NCI-H2107 treated with DMSO at 0.1 percent for 48 hours (cell line): ENCODE results near the gene PTPRN2.
A peak's percentile ranks its signal among the peaks of the same experiment; 100 is the strongest.

ENCODE experiments used
- DNase-seq: peaks from one replicate; lab custom pipeline; 2025; ENCODE audit not compliant: unreplicated experiment; lab: John Stamatoyannopoulos, UW

PTPRN2 gene

DNA sequence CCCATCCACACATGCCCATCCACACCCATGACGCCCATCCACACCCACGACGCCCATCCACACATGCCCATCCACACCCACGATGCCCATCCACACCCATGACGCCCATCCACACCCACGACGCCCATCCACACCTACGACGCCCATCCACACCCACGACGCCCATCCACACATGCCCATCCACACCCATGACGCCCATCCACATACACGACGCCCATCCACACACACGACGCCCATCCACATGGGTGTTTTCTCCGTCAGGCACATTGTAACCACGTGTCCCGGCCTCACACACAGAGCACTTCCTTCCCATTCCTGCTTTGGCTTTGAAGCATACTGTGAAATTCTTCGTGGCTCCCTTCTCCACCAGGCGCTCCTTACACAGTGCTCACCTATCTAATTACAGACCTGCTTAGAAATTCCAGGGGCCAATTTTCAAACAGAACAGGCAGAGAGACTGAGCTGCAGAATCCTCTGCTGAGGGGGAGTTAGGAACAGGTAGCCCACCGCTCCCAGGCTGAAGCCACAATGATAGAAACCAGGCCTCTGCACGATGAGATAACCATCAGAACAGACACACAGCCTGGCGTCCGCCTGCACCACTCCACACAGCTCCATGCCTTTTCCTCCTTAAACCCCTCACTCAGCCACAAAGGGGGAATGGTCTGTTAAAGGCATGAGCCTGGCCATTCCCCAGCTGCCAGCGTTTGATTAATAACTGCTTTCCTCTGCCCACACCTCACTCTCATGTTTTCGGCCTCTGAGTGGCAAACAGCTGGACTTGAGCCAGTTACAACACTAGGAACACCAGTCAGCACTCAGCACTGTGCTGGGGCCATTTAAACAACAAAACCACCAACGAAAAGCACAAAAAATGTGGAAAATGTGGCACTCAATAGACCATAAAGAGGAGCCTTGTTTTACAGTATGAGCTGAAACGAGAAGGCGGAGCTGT lies 501.6 kb downstream of the PTPRN2 start:
- DNase-seq = no peak

DNA sequence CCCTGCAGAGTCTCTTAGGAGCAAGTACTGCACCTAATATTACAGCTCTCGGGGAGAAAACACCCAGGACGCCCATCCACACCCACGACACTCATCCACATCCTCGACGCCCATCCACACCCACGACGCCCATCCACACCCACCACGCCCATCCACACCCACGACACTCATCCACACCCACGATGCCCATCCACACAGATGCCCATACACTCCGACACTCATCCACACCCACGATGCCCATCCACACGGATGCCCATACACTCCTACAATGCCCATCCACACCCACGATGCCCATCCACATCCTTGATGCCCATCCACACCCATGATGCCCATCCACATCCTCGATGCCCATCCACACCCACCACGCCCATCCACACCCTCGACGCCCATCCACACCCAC lies 503.1 kb downstream of the PTPRN2 start:
- no peak for DNase-seq

DNA sequence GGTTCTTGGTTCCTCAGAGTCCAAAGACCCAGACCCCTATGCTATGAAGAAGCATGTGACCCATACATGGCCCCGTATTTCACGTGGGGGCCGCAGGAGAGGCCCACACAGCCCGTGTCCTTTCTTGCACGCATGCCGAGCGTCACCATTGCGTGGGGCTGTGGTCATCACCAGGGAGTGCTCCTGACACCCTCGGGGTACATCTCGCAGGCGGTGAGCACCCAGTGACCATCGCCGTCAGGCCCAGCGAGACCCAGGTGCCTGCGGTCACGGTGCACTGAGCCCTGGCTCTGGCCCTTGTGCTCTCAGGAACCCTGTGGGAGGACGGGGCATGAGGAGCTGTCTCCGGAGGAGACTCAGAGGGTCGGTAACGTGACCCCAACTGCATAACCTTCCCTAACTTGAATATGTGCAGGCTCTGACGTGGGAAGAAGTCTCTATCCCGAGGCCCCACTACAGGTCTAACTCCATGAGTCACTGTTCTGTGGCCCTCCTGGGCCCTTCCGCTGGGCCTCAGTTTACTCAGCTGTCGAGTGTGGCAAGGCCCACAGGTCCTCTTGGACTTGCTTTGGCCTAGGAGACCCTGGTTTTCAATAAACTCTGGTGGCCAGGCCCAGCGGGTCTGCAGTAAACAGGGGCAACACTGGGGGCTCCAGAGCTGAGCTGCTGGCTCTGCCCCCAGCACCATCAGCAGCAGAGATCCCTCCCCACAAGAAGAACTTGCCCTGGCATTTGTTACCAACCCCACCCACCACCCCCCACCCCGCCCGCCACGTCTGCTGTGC lies 503.9 kb downstream of the PTPRN2 start:
- no peak for DNase-seq

DNA sequence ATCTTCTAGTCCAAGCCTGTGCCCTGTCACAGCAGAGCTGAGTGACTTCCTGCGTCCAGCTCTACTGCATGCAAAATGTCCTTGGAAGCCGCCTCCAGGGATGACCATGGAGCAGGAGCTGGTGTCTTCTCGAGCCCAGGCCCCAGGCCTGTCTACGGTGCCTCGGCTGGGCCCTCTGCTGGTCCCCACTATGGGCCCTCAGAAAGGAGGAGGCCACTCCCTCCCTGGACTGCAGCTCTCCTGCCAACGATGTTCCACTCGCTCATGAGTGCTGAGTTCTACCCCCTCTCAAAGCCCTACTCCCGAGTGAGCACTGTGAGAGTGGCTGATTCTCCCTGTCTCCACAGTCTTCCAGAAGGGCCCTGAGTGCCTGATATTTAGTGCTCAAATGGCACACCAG lies 504.9 kb downstream of the PTPRN2 start:
- no peak for DNase-seq

DNA sequence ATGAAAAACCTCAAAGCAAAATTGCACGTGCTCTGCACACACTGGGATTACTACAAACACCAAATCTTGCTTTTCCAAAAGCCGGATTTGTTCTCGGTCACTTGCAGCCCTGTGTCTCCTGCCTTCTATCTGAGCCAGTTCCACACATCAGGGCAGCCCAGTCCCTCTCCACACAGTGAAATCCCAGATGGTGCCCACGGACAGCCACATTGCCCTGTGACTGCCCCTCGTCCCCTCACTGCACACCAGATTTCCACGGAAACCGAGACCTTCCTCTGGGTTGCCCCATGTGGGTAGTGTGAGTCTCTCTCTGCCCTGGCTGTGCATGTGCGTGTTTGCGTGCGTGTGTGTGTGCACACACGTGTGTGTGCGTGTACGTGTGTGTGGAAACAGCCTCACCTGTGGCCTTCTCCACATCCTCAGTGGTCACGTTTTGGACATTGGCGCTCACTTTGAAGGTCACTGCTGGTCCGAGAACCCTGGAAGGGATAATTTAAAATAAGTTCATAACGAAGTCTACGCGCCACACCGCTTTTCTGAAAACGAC lies 506.7 kb downstream of the PTPRN2 start:
- no peak for DNase-seq

DNA sequence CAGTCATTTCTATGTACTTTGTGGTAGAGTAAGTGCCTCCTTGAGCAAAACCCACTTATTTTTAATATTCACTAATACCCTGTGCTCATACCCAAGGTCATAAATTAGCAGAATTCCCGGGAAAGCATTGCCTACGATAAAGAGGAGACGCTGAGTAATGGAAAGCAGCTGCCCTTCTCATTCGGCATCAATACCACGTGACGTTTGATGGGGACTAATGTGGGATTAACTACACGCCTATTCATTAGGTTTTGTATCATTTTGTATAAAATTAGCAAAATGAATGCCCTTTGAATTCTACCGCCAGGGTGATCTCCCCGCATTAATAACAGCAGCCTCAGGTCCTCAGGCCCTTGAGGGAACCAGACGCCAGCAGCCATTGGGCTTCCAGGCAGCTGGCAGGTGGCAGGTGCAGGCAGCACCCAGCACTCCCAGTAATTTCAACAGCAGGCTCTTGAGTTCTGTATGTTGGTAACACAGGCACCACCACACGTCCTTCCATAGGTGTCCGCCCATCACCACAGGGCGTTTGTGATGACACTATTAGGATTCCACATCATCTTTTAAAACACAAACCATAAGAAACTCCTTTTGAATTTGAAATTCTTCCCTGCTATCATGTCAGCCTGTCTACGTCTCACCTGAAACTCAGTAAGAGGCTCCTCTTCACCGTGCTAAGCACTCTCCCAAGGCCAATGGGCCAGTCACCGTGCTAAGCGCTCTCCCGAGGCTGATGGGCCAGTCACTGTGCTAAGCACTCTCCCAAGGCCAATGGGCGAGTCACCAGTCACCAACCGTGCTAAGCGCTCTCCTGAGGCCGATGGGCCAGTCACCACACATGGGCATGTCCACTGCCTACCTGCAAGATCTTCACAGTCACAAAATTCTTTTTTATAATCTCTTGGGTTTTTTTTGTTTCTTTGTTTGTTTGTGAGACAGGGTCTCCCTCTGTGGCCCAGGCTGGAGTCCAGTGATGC lies 509.4 kb downstream of the PTPRN2 start:
- peak; percentile 93 for DNase-seq

DNA sequence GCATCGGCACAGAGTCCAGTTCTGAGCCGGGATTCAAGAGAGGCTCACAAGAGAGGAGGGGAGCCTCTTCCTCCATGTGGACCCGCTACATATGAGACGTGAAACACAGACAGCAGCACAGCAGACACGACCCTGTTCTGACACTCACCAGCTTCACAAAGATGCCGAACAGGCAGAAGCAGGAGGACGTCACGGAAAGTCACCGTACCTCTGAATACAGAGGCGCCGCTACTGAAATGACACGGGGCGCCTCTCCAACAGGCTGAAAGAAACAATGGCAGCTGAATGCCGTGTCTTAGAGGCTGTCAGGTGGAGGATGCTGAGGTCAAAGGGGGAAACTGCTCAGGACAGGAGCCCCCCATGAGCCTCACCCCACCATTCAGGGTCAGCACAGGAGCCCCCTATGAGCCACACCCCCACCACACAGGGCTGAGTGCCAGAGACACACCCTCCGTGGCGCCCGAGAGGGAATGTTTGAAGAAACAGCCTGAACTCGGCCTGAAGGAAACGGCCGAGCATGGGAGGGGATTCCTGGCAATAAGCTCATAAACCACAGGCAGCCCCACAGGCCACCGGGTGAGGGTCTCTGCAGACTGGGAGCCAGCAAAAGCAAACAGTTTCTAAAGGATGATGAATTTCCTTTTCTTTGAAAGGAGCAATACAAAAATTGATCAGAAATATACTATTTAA lies 510.3 kb downstream of the PTPRN2 start:
- DNase-seq = no peak

DNA sequence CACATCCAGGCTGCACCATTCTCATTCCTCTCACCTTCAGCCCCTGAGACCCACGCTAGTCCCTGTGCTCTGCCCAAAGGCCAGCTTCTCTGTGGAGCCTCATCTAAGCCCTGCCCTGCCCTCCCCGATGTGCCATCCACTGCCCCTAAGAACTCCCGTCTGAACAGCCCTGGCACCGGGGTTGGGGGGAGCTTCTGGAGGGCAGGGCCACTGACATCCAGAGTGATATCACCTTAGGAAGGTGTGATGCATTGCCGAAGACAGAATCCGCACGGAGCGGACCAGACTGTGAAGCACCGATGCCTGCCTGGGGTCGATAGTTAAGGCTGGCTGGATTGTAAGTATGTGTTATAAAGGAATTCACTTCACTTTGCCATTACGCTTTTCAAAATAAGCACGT lies 511.0 kb downstream of the PTPRN2 start:
- DNase-seq = no peak

DNA sequence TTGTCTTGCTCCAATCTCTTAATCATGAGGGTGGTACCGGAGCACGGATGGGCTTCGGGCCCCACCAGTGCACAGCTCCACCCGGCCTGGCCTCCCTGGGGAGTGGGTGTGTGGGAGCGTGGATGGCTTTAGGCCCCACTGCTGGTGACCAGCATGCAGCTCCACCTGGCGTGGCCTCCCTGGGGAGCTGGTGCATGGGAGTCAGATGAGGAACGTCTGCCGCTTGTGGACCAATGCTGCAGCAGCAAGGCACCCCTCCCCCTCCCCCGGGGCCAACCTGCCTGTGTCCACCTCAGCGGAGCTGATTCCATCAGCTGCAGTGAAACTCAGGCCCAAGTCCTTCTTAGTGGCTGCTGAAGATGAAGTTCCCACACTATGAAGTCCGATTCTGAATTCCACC lies 511.4 kb downstream of the PTPRN2 start:
- peak; percentile 48 for DNase-seq

DNA sequence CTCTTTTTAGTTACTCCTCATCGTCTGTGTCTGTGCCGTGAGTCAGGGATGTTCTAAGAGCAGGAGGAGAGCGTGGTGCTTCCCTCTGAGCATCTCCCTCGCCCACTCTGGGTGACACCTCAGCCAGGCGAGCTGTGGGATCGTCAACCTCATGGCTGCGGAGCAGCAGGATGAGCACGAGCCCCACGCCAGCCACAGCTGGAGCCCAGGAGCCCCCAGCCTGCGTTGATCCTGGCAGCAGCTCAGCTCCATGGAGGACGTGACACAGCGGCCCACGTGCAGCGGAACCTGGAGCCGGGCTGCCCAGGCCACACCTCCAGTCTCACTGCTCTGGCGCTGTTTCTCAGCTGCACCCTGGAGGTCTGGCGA lies 512.0 kb downstream of the PTPRN2 start:
- no peak for DNase-seq

DNA sequence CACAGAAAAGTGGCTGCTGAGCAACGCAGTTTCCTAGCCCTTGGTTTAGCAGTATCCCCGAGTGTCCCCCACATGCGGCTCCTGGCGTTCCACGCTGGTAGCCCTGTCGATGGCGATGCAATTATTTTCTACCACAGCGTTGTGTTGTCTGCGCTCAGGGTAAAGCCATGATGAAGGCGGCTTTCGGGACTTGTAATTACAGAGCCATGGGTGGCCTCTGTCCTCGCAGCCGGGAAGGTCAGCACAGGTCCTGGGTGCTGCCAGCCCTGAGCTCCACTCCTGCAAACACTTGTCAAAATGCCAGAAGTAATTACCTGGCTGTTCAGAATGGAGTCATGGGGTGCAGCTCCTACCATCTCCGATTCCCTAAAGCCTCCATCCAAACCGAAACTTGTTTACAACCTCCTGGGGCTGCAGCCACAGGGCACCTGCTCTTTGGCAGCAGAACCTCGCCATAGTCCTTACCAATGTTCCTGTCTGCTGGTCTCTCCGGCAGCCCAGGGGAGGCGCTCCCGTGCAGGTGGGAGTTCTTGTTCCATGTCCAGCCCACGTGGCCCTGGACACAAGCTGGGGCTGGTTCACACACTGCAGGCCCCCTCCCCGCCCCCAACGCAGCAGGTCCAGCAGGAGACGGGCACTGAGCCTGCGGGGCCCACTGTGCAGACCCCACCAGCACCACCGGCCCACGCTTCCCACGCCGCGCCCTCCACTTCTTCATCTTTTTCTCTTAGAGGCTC lies 512.6 kb downstream of the PTPRN2 start:
- peak; percentile 97 for DNase-seq

DNA sequence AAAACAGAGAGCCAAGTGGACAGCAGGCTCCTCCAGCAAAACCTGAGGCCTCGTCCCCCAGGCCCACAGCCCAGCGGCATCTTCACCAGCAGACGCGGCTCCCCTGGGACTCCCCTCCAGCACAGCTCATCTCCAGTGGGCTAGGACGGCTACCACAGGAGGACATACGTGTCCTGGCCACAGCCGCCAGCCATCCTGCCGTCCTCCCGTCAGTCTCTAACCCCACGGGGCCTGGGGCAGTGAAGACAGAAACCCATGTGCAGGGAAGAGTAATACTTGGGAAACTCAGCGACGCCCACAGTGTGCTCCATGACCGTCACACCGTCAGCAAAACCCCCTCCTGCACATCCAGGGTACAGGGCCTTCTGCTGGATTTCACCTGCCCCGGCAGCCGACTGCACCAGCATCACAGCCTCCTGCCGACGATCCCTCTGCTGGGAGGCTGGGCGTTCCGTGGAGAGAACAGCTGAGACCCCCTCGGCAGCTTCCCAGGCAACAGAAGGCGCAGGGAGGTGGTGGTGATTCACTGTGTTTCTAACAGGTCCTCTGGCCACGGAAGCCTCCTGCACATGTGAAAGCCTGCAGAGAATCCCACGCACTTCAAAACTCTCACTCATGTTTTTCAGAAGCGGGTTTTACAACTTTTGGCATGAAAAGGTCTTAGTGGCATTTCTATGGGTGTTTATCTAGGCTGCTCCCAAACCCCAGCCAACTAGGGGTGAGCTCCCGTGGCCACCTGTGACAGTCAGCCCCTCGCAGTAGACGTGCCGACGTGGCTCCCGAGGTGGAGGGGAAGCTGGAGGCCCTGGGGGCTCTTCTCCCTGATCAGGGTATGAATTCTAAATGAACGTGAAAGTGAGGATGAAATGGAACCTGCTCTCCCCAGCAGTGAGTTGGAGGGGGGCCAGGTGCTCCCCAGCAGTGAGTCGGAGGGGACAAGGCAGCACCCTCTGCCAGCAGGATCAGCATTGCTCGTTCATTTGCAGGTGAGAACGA lies 513.5 kb downstream of the PTPRN2 start:
- no peak for DNase-seq

DNA sequence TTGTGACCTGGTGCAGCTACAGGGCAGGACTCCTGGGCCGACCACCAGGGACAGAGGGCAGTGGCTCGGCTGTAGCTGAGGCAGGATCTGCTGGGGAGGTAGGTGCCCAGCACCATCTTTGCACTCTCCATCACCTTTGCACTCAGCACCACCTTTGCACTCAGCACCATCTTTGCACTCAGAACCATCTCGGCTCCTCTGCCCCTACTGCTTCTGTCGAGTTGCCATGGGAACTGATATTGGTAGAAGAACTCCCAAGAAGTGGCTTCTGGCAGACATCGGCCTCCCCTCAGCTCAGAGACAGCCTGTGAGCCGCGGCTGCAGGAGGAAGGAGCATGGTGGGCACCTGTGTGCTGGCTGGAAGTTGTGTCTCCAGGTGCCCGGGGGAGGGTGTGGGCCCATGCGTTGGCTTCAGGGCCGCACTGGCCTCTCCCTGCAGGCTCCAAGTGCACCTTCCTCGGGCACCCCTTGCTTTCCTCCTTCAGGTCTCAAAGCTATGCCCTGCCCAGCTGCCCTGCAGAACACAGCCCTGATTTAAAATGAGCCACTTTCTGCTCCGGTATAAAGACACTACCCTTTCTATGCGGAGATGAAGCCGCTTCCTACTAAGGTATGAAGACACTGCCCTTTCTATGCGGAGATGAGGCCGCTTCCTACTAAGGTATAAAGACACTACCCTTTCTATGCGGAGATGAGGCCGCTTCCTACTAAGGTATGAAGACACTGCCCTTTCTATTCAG lies 514.5 kb downstream of the PTPRN2 start:
- no peak for DNase-seq

DNA sequence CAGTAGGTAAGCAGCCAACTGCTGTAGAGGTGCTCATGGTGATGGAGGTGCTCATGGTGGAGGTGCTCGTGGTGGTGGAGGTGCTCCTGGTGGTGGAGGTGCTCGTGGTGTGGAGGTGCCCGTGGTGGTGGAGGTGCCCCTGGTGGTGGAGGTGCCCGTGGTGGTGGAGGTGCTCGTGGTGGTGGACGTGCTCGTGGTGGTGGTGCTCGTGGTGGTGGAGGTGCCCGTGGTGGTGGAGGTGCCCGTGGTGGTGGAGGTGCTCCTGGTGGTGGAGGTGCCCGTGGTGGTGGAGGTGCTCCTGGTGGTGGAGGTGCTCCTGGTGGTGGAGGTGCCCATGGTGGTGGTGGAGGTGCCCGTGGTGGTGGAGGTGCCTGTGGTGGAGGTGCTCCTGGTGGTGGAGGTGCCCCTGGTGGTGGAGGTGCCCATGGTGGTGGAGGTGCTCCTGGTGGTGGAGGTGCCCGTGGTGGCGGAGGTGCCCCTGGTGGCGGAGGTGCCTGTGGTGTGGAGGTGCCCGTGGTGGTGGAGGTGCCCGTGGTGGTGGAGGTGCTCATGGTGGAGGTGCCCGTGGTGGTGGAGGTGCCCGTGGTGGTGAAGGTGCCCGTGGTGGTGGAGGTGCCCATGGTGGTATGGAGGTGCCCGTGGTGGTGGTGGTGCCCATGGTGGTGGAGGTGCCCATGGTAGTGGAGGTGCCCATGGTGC lies 517.3 kb downstream of the PTPRN2 start:
- DNase-seq = no peak

DNA sequence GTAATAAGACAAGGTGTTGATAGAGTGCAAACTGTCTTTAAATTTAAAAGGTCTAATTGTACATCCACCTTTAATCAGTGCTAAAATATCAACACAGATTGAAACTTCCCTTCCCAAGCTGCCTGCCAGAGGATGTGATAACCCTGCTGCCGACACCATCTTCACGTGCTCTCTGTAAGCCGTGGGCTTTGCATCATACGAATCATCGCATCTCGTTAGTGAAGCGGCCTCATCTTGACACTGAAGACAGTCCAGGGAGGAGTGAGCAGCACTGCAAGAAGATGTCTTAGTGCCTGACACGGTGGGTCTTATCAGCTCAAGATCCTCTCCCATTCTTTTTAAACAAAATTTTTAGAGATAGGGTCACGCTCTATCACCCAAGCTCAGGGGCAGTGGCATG lies 518.8 kb downstream of the PTPRN2 start:
- DNase-seq = no peak

DNA sequence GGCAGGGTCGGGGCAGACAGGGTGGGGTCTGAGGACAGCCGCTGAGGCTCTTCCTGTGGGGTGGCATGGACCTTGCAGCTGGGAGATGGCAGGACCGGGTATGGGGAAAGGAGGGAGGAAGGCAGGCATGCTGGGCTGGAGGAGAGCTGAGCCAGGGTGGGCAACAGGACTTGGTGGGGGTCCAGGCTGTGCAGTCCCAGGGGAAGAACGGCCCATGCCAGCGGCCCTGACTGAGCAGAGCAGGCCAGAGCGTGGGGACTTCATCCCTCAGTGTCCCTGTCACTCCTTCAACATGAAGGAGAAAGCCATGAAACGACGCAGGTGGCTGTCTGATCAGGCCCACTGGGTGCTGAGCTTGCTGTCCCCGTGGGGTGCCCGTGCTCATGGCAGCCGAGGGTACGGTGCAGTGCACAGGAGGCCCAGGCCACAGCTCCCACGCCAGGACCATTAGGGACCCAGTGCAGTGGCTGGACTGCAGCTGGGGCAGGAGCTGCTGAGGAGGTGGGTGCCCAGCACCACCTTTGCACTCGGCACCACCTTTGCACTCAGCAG lies 519.6 kb downstream of the PTPRN2 start:
- no peak for DNase-seq
